IPS-NIHi7 (cell line): ENCODE data around the gene PLCG1.

ENCODE experiments used
- DNase-seq: peaks from one replicate; pipeline ENCODE4 v3.0.0; 2012; ENCODE audit warnings: mixed read lengths; ENCODE audit errors: extremely low spot score

PLCG1 gene

DNA sequence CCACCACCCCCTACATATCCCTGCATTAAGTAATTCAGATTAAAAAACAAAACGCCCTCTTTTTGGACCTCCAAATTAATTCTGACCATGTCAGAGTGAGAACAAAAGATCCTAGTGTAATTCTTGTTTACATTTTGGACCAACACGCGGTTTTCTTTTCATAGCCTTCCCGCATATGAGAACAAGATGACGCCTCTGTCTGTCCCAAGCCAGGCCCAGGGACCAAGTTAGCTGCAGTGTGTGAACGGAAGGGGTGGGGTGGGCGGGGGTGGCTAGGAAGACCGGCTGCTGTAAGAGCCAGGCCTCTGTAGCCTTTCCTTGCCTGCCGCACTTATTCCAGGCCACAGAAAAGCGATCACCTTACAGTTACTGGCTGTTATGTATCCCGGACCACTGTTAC is 68.0 kb downstream of the PLCG1 start:
- DNase-seq: no peak

DNA sequence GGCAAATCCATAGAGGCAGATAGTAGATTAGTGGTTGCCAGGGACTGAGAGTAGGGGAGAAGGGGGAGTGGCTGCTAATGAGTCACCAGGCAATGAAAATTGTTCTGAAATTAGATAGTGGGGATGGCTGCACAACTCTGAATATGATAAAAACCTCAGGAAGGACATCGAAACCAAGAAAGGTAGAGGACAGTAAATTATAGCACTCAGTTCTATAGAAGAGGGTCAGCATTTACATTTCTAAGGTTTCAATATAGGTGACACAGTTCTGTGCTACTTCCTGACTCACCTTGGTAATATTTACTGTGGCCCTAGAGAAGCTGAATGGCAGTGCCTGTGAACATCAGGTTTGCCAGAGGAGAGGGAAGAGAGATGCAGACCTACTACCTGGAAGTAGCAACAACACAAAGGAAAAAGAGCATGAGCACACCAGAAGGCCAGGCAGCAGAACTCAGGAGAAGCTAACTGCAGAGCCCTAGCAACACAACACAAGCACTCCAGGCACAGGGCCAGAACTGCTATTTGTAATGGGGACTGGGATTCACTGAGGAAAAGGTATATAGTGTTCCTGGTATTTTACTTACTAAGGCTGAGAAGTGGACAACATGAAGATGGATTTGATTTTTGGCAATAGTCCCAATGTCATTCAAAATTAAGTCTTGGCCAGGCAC is 75.9 kb downstream of the PLCG1 start:
- DNase-seq: no peak

DNA sequence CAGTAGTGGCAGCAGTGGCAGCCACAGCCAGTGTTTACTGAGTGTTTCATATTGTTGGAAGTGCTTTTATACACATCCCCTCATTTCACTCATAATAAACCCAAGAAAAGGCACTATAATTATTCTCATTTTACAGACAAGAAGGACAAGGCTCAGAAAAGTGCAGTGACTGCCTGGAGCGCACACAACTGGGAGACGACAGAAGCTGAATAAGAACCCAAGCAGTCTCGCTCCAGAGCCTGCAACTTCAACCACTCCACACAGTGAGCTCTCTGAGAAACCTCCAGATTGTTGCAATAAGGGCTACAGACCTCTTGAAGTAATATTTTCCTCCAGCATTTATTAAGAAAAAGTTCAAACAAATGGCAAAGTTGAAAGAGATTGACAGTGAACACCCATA is 76.9 kb downstream of the PLCG1 start:
- DNase-seq: no peak

DNA sequence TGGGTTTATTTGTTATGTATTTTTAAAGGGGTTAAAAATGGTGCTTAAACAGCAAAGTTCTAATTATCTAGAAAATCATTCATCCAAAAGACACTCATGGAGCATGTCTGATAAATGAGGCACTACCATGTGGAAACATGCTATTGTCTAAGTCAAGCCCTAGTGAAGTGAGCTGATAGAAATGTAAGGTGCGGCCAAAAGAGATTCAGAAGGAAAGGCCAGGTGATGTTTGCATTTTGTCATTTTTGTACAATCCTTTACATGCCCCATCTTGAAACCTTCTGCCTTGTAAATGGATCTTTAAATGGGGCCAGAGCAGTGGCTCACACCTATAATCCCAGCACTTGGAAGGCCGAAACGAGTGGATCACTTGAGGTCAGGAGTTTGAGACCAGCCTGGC is 77.3 kb downstream of the PLCG1 start:
- DNase-seq: no peak

DNA sequence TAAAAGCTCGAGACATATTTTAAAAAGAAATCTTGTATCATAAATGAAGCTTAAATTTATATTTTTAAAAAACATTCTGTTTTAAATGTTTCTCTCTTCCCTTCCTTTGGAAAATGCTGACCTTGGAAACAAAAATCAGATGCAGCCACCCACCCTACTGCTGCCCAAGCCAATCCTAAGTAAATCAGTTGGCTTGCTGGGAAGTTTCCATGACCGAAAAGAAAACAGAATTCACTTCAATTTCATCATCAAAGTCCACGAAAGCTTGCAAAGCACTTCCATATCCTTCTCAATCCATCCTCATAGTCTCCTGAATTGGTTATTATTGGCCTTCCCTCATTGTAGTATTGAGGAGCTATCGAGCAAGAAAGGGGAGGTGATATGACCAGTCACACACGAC is 80.1 kb downstream of the PLCG1 start:
- DNase-seq: no peak

DNA sequence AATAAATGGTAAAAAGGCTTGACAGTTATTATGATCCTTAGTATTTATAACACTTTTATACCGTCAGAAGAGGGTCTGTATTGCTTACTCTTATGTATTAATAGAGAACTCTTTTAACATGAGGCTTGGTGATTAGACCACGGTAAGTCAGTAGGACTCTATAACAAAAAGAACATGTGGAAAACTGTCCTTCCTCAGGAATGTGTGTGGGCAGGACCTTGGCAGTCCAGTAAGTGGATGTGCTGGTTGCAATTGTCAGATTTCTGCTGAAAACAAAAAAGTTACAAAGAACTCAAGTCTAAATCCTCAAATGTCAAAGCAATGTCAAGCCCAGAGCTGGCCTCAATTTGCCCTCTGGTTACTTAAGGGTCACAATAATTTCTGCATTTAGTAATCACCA is 81.1 kb downstream of the PLCG1 start:
- no peak for DNase-seq

DNA sequence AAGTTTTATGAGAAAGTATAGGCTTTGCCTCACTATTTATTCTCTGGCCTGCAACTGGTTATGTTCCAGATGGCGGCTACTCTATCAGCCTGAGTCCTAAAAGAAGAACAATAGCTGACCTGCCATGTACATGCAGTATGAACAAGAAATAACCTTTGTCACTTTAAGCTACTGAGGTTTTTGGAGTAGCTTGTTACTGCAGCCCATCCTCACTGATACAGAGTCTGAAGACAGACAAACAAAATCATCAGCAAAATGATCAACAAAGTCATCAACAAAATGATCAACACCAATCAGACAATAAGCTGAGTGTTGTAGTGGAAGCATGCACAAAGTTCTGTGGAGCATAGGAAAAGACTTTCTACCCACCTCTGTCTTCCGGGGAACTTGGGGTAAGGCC is 82.5 kb downstream of the PLCG1 start:
- DNase-seq: no peak

DNA sequence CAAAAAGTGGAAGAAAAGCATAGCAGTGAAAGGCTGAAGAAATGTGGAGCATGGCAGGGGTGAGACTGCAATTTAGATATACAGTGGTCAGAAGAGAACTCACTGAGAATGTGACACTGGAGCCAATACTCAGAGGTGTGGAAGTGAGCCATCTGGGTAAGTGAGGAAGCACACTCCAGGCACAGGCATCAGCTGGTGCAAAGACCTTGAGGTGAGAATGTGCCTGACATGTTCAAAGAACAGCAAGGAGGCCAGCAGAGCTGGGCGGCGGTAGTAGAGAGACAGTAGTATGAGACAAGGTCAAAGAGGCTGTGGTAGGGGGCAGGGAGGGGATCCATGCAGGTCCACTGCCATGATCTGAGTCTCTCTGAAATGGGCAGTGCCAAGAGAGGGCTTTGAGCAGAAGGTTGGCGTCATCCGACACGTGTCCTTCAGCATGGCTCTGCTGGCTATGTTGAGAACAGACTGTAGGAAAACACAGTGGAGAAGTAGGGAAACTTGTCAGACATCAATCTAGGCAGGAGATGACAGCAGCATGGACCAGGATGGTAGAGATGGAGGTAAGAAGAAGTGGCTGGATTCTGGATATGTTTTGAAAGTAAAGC is 84.4 kb downstream of the PLCG1 start:
- DNase-seq: no peak

DNA sequence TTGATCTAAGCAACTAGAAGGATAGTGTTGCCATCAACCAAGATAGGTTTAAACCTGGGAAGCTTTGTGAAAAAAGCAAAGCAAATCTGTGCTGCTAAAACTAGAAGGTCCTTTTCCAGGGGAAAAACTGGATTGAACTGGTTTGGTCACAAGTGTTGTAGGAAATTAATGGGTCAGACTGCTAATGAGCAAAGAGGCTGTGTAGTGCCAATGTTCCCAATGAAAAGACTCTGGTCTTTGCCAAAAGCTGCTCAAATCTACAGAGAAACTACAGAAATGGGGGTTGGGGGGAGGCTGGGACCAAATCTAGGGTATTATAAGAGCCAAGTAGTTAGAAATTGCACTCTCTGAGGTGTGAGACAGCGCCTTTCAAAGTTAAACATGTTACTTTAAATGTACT is 85.0 kb downstream of the PLCG1 start:
- DNase-seq: no peak

DNA sequence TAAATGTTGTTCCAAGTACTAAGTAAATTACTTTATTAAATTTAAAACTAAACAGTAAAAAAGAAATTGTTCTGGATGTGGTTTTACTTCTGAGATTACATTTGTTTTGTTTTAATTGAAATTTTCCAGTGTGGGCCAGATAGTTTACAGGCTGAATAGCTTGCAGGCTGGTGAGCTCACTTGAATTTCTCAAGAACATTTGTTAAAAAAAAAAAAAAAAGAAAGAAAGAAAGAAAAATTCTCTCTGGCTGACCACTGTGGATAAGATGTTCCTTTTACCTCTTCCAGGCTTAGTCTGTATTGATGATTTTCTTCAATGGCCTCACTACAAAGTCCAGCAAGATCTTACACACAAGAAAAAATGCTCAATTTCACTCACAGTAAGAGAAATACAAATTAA is 85.4 kb downstream of the PLCG1 start:
- no peak for DNase-seq

DNA sequence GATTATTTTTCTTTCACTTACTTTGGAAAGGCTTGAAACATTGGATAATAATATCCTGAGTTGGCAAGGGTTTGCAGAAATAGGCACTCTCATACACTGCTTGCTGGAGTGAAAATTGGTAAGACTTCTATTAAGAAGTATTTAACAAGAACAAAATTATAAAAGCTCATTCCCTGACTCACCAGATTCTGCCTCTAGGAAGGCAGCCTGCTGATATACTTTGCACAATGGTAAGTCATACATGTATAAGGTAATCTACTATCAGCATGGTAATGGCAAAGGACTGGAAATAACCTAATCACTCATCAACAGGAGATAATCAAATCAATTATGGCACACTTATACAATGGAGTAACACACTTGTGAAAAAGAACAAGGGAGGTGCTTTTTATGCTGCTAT is 85.8 kb downstream of the PLCG1 start:
- DNase-seq: no peak

DNA sequence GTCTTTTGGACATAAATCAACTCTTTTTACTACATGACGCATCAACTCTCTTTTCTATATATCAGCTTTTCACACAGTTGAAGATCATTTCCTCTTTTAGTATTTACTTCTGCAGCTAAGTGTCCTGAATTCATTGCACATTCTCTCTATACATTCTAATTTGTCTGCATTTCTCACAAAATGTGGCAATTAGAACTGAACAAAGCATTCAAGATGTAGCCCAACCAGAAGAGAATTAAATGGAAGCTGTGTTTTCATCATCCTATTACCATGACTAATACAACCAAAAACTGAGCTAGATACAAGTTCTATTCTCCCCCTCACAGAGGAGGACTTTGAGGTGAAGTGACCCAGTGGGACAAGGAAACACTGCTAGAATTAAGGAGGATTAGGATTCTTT is 86.9 kb downstream of the PLCG1 start:
- DNase-seq: no peak

DNA sequence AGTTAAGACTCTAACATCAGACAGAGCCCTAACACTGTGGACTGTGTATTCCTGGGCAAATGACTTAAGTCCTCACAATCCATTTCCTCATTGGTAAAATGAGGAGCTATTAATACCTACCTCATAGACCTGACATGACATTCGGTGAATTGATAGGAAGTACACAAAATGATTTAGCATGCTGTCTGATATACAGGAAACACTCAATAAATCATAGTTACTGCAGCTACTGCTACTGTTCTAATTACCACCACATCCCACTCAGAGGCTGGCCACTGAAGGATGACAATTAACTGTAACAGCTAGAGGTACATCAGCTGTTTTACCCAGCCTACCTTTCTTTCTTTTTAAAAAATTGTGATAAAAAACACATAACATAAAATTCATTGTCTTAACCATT is 87.7 kb downstream of the PLCG1 start:
- no peak for DNase-seq

DNA sequence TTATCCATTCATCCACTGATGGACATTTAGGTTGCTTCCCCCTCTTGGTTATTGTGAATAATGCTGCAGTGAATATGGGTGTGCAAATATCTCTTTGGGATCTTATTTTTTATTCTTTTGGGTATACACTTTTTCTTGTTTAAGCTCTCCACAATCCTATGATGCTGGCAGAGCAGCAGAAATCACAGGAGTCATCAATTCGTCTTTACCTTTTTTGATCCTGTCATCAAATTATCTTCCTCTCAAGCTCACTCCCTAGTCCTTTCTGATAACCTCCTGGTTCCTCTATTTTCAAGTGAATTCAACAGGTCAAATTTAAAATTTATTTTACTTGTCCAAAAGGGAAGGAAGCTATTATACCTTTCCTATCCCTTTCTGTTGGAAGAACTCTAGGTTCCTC is 89.1 kb downstream of the PLCG1 start:
- no peak for DNase-seq
